K562 (cell line): ENCODE data around the gene TGOLN2. TPM values are rescaled to one million over a fixed set of nuclear protein-coding genes. Genes with fewer than 3 reads are reported as not detected.

Experiments used
- ATAC-seq: fragments of 200-7000 bp; cut with Tn5 transposase; 3 replicates; pipeline ENCODE4 v1.9.1; 2020; ENCODE audit warnings: moderate library complexity
- BruUV-seq: library from RNA; stranded (reverse); fragments of 400-500 nt; replicated peaks from 2 replicates; lab custom pipeline; 2021; lab: Mats Ljungman, UMichigan
- CTCF ChIA-PET: fragments of 300-600 bp; formaldehyde crosslinking; extraction: SDS; loops from one replicate; lab custom pipeline; 2021; ENCODE audit warnings: low intra/inter-chr PET ratio; lab: Yijun Ruan, JAX
- POLR2A ChIA-PET: fragments of 300-600, 350-650 bp; sonication (Branson Sonifier 250); formaldehyde crosslinking; extraction: SDS; loops from one replicate; lab custom pipeline; 2021; ENCODE audit warnings: antibody characterized with exemption, inconsistent platforms; lab: Yijun Ruan, JAX
- DNase-seq, 4 experiments: peaks; one replicate each; pipeline versions ENCODE4 v3.0.0 to v3.0.0-alpha.2; 2011 to 2018; ENCODE audit warnings: low spot score in 3 of 4, mixed read lengths in 3 of 4; ENCODE audit errors: extremely low read depth in 1 of 4
- FAIRE-seq: peaks from 2 replicates; lab custom pipeline; 2011; peaks lifted over from hg19 to GRCh38; lab: Jason Lieb, UNC
- H2AFZ ChIP-seq: 2 replicates; pipeline ENCODE4 v1.6.0; 2011; ENCODE audit warnings: low read depth, low read length, control low read depth, inconsistent platforms
- H3K27ac ChIP-seq: fragments of 200-600 bp; 3 replicates; pipeline ENCODE4 v1.8.0; 2011; ENCODE audit warnings: low read depth, mild to moderate bottlenecking, control low read depth, inconsistent platforms, low read length, moderate library complexity, mixed read lengths; ENCODE audit errors: extremely low read depth
- H3K27me3 ChIP-seq, 2 experiments: fragments of 300-600 bp in 1 of 2; 2 replicates in 1 of 2; 3 replicates in 1 of 2; pipeline versions ENCODE4 v1.6.0 to v1.8.0; 2011; ENCODE audit warnings: inconsistent platforms in 2 of 2, low read length in 2 of 2, mild to moderate bottlenecking in 1 of 2, mixed read lengths in 1 of 2, moderate library complexity in 1 of 2; ENCODE audit not compliant: control insufficient read depth in 2 of 2, insufficient read depth in 2 of 2
- H3K36me3 ChIP-seq: fragments of 300-600 bp; 3 replicates; pipeline ENCODE4 v1.8.0; 2011; ENCODE audit warnings: mild to moderate bottlenecking, low read length, inconsistent platforms; ENCODE audit not compliant: control insufficient read depth, insufficient read depth
- H3K4me1 ChIP-seq, 2 experiments: fragments of 200-600 bp in 1 of 2; replicated peaks in 1 of 2; 2 replicates in 1 of 2; 3 replicates in 1 of 2; pipeline versions ENCODE4 v1.5.1 to v1.8.0; 2011; ENCODE audit warnings: inconsistent platforms in 2 of 2, low read length in 2 of 2, mild to moderate bottlenecking in 1 of 2, mixed read lengths in 1 of 2, moderate library complexity in 1 of 2; ENCODE audit not compliant: control insufficient read depth in 2 of 2, insufficient read depth in 2 of 2
- H3K4me2 ChIP-seq: 2 replicates; pipeline ENCODE4 v1.6.1; 2011; ENCODE audit warnings: low read length, control low read depth, inconsistent platforms, mixed read lengths; ENCODE audit not compliant: insufficient read depth
- H3K4me3 ChIP-seq: fragments of 200-600 bp; sonication (generic), shearing (Covaris generic); 2 replicates; pipeline ENCODE4 v1.5.1; 2016; ENCODE audit warnings: control low read depth, inconsistent platforms
- H3K79me2 ChIP-seq: fragments of 200-600 bp; 3 replicates; pipeline ENCODE4 v1.8.0; 2011; ENCODE audit warnings: low read length, inconsistent platforms; ENCODE audit not compliant: control insufficient read depth, insufficient read depth
- H3K9ac ChIP-seq, 2 experiments: 2 replicates each; pipeline versions ENCODE4 v1.6.0 to v1.6.1; 2011; ENCODE audit warnings: low read depth in 2 of 2, low read length in 2 of 2, control low read depth in 1 of 2, inconsistent platforms in 1 of 2, mild to moderate bottlenecking in 1 of 2, mixed read lengths in 1 of 2; ENCODE audit not compliant: insufficient read depth in 1 of 2
- H3K9me1 ChIP-seq: one replicate; pipeline ENCODE4 v1.6.0; 2011; ENCODE audit warnings: inconsistent platforms, mild to moderate bottlenecking, low read length, moderate library complexity; ENCODE audit not compliant: control insufficient read depth, insufficient read depth
- H3K9me3 ChIP-seq: replicated peaks from 2 replicates; pipeline ENCODE4 v1.5.1; 2011; ENCODE audit warnings: low read depth, low read length, inconsistent platforms; ENCODE audit not compliant: control insufficient read depth, insufficient read depth
- H4K20me1 ChIP-seq: replicated peaks from 2 replicates; pipeline ENCODE4 v1.6.1; 2011; ENCODE audit warnings: low read length, inconsistent platforms, mixed read lengths; ENCODE audit not compliant: control insufficient read depth, insufficient read depth
- BHLHE40 ChIP-seq: IDR thresholded peaks from 2 replicates; pipeline ENCODE4 v1.6.1; 2011; ENCODE audit warnings: low read length, improper control_type of control experiment
- RCOR1 ChIP-seq, 2 experiments: IDR thresholded peaks; 2 replicates each; pipeline ENCODE4 v1.6.1; 2012; ENCODE audit warnings: low read depth in 2 of 2, low read length in 2 of 2, borderline replicate concordance in 1 of 2, improper control_type of control experiment in 1 of 2
- RFX1 ChIP-seq: fragments of 450-650 bp; IDR thresholded peaks from 2 replicates; pipeline ENCODE4 v1.6.1; 2016; ENCODE audit warnings: mild to moderate bottlenecking, moderate library complexity
- ZBTB33 ChIP-seq: sonication (generic); formaldehyde crosslinking; IDR thresholded peaks from 2 replicates; pipeline ENCODE4 v1.8.1; 2023; ENCODE audit warnings: mild to moderate bottlenecking, missing genetic modification reagents
- ZBTB40 ChIP-seq, 2 experiments: fragments of 450-650 bp in 1 of 2; sonication (generic) in 1 of 2; formaldehyde crosslinking in 1 of 2; IDR thresholded peaks; 2 replicates each; pipeline versions ENCODE4 v1.7.1 to v1.9.0; 2016 to 2022; ENCODE audit warnings: inconsistent platforms in 1 of 2, mild to moderate bottlenecking in 1 of 2, missing genetic modification reagents in 1 of 2
- WGBS: fragments of 100-300 bp; shearing (Covaris generic); methylation state at CpG from one replicate; pipeline ENCODE4 v1.1.6; 2016; ENCODE audit warnings: low coverage, mixed read lengths; ENCODE audit not compliant: insufficient coverage; ENCODE audit errors: missing lambda C conversion rate; 5-methylcytosine and 5-hydroxymethylcytosine counted together
- in situ Hi-C: fragments of 300-500 bp; cut with MboI; formaldehyde crosslinking; loops from 4 replicates; pipeline ENCODE4 v1.15.0; 2018; ENCODE audit warnings: inconsistent platforms, mixed read lengths
- intact Hi-C: fragments of 100-400 bp; cut with micrococcal nuclease; formaldehyde crosslinking; loops from 2 replicates; pipeline ENCODE4 v1.14.2; 2022
- polyA plus RNA-seq, 8 experiments: library from polyadenylated mRNA; depleted of rRNA in 4 of 8; stranded (reverse) in 5 of 8; unstranded in 3 of 8; fragments of >200 nt; fragmentation: Nextera tagmentation in 2 of 8; fragmentation: Illumina TruSeq in 1 of 8; extraction: Ambion mirVana in 2 of 8; extraction: Trizol in 1 of 8; gene quantifications; 2 replicates each; pipeline versions ENCODE4 v1.2.1 to v1.2.3, GENCODE V29; 2011 to 2014; ENCODE audit warnings: inconsistent platforms in 1 of 8, missing spikeins in 1 of 8
- total RNA-seq, 7 experiments: library from RNA; depleted of rRNA in 6 of 7; stranded (reverse); fragments of >200 nt in 6 of 7; fragmentation: Illumina TruSeq in 2 of 7; extraction: Trizol in 2 of 7; gene quantifications; 2 replicates each; pipeline versions ENCODE4 v1.2.1 to v1.2.3, GENCODE V29; 2011 to 2021; ENCODE audit warnings: low replicate concordance in 1 of 7

TGOLN2 gene
- total and polyA plus RNA-seq, 9 of the 15 experiments (the other 6 are each of a cell fraction or from before 2014, with no cell fraction given): 13.0 to 66.5 (median 35.9) TPM

- intact Hi-C loops: no loop called here
- Histone ChIP-seq H3K9me1 (no peaks in the 10 kb centered on the region), H4K20me1 (peaks cover 3% of the 10 kb centered on the region; the same call in 1 of the 2 replicates), H2AFZ (no peak overlapping the region), H3K9ac (no peak overlapping the region), H3K9me3 (no peaks in the 10 kb centered on the region), H3K27me3 (peaks cover 27 to 53% of the 10 kb centered on the region in 2 experiments; a peak in 4 of 5 replicates), H3K4me2 (no peak overlapping the region), H3K27ac (no peak overlapping the region), H3K79me2 (no peaks in the 10 kb centered on the region), H3K4me3 (no peak overlapping the region), H3K4me1 (peaks cover 3 to 20% of the 10 kb centered on the region in 2 experiments; a peak in 3 of 5 replicates), H3K36me3 (no peaks in the 10 kb centered on the region)
- DNase-seq (no peak), FAIRE-seq (no peak), ATAC-seq (peak; percentile 13; the same call in 1 of the 3 replicates)
- ChIA-PET POLR2A (interaction anchor here (1.4 kb wide), 1 partner anchor 11 kb away, joined by 7 read pairs; no protein-coding TSS in a partner anchor), CTCF (interaction anchor here (0.5 kb wide), 1 partner anchor 275 kb away, joined by 3 read pairs; no protein-coding TSS in a partner anchor)
- 3% methylated on average over 6 of the region's 6 CpGs for WGBS
- in situ Hi-C loops: loop anchor here (10.0 kb wide), 1 partner anchor 377 kb away; no protein-coding TSS in a partner anchor
- no TSS peak for BruUV-seq
- 0 out of 4 replicates have a peak, but pooled peaks of 1 of the 2 experiments have one; percentile 7 for TF ChIP-seq RCOR1 (IDR thresholded peaks at IDR 0.05; ENCODE audit: borderline replicate concordance in 1 of 2, low read depth in 2 of 2, low read length in 2 of 2)
- TF ChIP-seq RFX1: peak; percentile 34; the same call in 1 of the 2 replicates
- TF ChIP-seq ZBTB40 (IDR thresholded peaks at IDR 0.05): peak; percentile 61; the same call in 1 of the 2 replicates
- no peak for TF ChIP-seq ZBTB40 (CRISPR knock-in tag; IDR thresholded peaks at IDR 0.05)
- no peak for TF ChIP-seq ZBTB33 (CRISPR knock-in tag)
- peak; percentile 82 for TF ChIP-seq BHLHE40
Measured at GRCh38 chr2:85302121-85302520, 25.7 kb downstream of the TGOLN2 start.
